NCI-H1436 treated with DMSO at 0.1 percent for 48 hours (cell line): ENCODE measurements around the gene RIPPLY1.
"Not testable (repeated sequence)": the region's sequence is repeated elsewhere in the genome, so short reads cannot be mapped to it uniquely, and the experiment has no call there.

Source experiments
- DNase-seq: peaks from one replicate; lab custom pipeline; 2025; lab: John Stamatoyannopoulos, UW

Gene RIPPLY1

GRCh38 chrX:106906361-106906760 is 3.2 kb upstream of the RIPPLY1 start:
- DNase-seq, result no peak

GRCh38 chrX:106905064-106905708 is 2.0 kb upstream of the RIPPLY1 start:
- DNase-seq, result no peak

DNA sequence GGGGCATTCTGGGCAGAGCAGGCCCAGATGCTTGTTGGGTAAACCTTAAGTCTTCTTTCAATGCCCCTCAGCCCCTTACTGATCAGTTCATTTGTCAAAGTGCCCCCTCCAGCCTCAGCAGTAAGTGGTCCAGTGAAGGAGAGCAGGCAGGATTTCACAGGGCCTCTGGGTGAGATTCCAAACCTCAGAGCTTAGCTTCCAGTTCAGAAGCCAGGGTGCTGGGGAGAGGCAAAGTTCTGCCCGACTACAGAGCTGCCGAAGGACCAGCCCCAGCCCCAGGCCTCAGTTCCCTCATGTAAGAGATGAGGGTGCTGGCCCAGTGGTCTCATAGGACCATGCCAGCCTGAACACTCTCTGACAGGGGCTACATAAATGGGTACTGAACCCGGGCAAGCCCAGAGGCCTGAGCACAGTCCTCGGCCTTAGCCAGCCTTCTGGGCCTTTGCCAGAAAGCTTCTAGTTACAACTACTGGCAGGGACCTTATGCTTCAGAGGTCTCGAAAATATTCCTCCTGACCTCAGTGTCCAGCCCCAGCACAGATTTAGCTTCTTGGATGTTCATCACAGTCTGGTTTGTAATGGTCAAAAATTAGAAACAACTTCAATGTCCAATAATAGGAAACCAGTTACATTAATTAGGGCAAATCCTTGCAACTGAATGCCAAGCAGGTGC is 851 bp upstream of the RIPPLY1 start:
- no peak for DNase-seq

DNA sequence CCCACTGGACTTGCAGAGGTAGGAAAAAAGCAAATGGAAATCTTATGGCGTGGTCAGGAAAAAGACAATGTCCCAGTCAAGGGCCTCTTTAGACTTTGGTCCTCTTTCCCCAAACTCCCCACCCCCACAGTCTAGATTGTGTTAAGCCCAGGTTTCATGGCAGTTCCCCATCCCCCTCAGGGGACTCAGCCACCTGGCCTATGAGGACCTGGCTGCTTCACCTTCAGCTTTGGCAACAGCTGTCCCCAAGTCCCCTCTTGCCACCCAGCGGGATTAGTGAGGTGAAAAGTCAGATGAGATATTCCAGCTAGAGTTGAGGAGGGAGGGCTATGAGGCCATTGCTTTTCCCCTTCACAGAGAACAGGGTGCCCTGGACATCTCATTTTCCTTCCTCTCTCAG is 457 bp downstream of the RIPPLY1 start:
- no peak for DNase-seq

DNA sequence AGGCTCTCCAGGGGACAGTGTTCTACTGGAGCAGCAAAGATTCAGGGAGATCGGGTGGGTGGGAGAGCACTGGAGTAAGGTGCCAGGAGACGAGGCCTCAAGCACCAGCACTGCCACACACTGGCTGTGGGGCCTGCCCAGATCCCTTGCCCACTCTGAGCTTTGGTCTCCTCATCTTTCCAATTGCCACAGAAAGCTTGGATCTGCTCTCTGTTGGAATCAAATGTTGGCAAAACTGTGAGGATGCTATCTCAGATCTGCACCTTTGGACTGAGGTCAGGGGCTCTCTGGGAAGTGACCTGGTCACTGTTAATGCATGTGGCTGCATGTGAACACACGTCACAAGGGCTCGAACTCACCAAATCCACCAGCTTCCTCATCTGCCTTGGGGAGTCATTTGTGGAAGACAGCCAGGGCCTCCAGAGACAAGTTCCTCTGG is 1.3 kb downstream of the RIPPLY1 start:
- DNase-seq, result no peak

- DNase-seq, result no peak
These were observed 1.8 kb downstream of the RIPPLY1 start for GRCh38 chrX:106901341-106901740.

DNA sequence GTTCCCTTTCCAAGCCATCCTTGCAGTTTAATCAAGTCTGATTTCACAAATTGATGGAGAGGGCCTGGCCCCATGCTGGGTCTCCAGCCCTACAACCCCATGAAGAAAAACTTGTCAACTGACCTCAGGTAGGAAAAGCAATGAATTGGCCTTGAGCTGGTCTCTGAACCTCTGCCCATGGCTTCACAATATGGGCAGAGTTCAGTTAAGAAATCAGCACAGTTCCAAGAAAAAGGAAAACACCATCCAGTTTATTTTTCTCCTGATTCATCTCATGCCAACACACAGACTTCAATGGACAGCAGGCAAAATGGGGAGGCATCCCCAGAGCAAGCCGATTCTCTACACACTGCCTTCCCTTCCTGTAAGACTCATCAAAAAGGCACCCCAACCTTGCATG is 3.3 kb downstream of the RIPPLY1 start:
- DNase-seq, result no peak

GRCh38 chrX:106899276-106899675 is 3.9 kb downstream of the RIPPLY1 start:
- no peak for DNase-seq

- peak; percentile 7 for DNase-seq
These were observed 4.7 kb downstream of the RIPPLY1 start for GRCh38 chrX:106898462-106898861.

- no peak for DNase-seq
These were observed 5.9 kb downstream of the RIPPLY1 start for GRCh38 chrX:106897259-106897658.

GRCh38 chrX:106894978-106895452 is 8.1 kb downstream of the RIPPLY1 start:
- DNase-seq, result no peak

- DNase-seq, result peak; percentile 35
These were observed 8.7 kb downstream of the RIPPLY1 start for GRCh38 chrX:106894392-106894909.

DNA sequence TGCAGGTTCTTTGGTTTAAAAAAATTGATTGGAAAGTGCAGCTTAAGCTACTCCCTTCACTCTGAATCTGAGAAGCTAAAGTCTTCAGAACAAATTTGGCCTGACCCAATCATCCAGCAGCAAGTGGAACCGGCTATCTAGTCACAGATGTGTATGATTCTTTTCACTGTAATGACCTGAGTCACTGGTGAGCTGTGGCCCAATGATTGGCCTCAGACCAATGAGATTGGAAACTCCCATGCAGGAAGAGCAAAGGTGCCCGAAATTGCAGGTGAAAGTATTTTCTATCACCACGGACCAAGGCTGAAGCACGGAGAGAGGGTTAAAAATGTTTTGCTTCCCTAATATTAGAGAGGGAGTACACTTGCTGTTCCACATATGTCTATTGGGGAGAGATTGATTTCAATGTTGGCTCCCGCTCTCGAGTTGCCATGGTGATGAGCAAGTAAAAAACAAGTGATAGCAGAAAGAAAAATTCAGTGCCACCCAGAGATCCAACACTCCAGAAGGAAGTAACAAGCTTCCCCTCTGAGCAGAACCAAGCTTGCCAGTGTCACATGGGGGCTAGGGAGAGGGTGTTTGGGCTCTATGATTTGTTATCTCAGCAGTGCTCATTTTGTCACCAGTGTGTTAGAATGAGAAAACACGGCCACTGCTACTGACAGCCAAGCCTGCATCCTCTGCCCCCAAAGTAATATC is 11.2 kb downstream of the RIPPLY1 start:
- no peak for DNase-seq

DNA sequence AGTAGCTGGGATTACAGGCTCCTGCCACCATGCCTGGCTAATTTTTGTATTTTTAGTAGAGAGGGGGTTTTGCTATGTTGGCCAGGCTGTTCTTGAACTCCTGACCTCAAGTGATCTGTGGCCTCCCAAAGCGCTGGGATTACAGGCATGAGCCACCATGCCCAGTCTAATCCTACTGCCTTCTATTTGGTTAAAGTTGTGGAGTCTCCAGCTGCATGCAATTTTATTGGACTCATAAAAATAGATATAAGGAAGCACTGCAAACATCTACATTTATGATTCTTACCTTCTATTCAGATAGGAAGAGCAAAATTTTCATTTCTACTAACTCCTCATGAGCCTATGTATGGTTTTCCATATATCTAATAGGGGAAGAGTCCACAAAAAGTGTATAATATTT is 13.7 kb downstream of the RIPPLY1 start:
- DNase-seq, result no peak

DNA sequence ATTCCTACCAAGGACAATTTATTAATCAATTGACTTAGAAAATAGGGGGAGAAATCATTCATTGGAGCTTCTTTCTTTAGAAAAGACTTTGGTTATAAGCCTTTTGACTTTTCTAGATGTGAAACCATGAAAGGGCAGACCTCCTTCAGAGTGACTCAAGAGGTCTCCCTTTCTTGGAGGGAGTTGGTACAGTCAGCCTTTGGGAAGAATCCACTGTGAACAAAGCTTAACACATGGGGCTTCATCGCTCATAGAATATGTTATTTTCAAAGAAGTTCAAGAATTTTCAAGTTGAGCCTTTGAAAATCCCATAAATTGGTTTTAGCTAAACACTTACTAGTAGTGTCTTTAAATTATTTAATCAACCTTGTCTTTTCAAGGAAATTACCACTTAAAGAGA is 28.0 kb downstream of the RIPPLY1 start:
- no peak for DNase-seq

DNA sequence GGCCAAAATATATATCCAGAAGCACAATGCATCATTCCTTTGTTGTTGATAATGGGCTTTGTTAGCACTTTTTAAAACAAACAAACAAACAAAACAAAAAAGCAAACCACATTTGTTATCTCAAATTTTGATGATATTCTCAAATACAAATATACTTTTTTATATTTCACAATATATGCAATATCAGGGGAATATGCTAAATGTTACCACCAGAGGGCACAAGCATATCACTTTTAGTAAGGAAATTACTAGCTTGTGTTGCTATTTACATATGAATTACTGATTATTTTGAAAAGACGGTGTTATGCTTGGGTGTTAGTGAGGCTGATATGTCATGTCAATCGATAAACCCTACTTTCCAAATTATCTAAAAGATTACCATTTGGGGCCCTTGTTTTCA is 29.1 kb downstream of the RIPPLY1 start:
- no peak for DNase-seq

DNA sequence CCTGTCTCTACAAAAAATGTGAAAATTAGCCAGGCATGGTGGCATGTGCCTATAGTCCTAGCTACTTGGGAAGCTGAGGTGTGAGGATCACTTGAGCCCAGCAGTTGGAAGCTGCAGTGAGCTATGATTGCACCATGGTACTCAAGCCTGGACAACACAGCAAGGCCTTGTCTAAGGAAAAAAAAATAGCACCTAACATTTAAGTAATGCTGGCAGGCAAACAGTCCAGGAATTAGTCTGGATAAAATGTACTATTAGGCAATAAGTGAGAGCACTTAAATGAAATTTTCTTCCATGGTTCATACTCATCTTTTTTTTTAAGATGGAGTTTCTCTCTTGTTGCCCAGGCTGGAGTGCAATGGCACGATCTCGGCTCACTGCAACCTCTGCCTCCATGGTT is 30.3 kb downstream of the RIPPLY1 start:
- not testable (repeated sequence) for DNase-seq

DNA sequence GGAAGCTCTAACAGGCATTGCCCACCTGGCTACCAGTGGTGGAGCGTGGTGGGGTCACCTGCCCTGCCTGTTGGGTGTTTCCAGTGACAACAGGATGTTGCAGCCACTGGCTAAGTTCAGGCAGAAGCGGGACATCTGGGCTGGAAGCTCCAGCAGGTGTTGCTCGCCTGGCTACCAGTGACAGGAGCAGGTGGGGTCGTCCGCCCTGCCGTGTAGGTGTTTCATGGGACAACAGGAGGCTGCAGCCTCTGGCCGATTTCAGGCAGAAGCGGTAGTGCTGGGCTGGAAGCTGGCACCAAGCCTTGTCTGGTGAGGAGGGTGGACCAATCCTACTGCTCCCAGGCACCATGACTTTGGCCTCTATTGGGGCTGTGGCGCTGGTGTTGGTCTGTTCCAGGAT is 39.4 kb downstream of the RIPPLY1 start:
- no peak for DNase-seq

- DNase-seq, result no peak
These were observed 40.0 kb downstream of the RIPPLY1 start for GRCh38 chrX:106862972-106863688.
